ENCODE results near the gene TSSK6. TPM values are rescaled to one million over a fixed set of nuclear protein-coding genes. Genes with fewer than 3 reads are reported as not detected.
A peak's percentile ranks its signal among the peaks of the same experiment; 100 is the strongest.
"Not testable (repeated sequence)": the region's sequence is repeated elsewhere in the genome, so short reads cannot be mapped to it uniquely, and the experiment has no call there.

TSSK6 gene
- total RNA-seq, 1 experiment from 2014 or later = 2.2 TPM

GRCh38 chr19:19488875-19489690, 26.3 kb downstream of the TSSK6 start:
- DNase-seq (ENCODE audit: extremely low read depth, low read depth) = peak; percentile 57

GRCh38 chr19:19487950-19488874, 27.1 kb downstream of the TSSK6 start:
- no peak for DNase-seq (ENCODE audit: extremely low read depth, low read depth)

GRCh38 chr19:19487077-19487949, 28.0 kb downstream of the TSSK6 start:
- no peak for DNase-seq (ENCODE audit: extremely low read depth, low read depth)

- DNase-seq (ENCODE audit: extremely low read depth, low read depth) = no peak
Observed at GRCh38 chr19:19486343-19487076, 28.8 kb downstream of the TSSK6 start.

GRCh38 chr19:19485998-19486290, 29.4 kb downstream of the TSSK6 start:
- DNase-seq (ENCODE audit: extremely low read depth, low read depth) = no peak

GRCh38 chr19:19485161-19485997, 30.0 kb downstream of the TSSK6 start:
- no peak for DNase-seq (ENCODE audit: extremely low read depth, low read depth)

GRCh38 chr19:19482809-19483596, 32.3 kb downstream of the TSSK6 start:
- DNase-seq (ENCODE audit: extremely low read depth, low read depth) = no peak

GRCh38 chr19:19480688-19481087, 34.7 kb downstream of the TSSK6 start:
- DNase-seq (ENCODE audit: extremely low read depth, low read depth) = no peak

GRCh38 chr19:19477705-19478383, 37.5 kb downstream of the TSSK6 start:
- no peak for DNase-seq (ENCODE audit: extremely low read depth, low read depth)

GRCh38 chr19:19475849-19476828, 39.2 kb downstream of the TSSK6 start:
- DNase-seq (ENCODE audit: extremely low read depth, low read depth) = no peak

GRCh38 chr19:19475015-19475765, 40.2 kb downstream of the TSSK6 start:
- no peak for DNase-seq (ENCODE audit: extremely low read depth, low read depth)

GRCh38 chr19:19472106-19472505, 43.2 kb downstream of the TSSK6 start:
- DNase-seq (ENCODE audit: extremely low read depth, low read depth) = not testable (repeated sequence)

GRCh38 chr19:19471682-19472081, 43.7 kb downstream of the TSSK6 start:
- no peak for DNase-seq (ENCODE audit: extremely low read depth, low read depth)

- DNase-seq (ENCODE audit: extremely low read depth, low read depth) = no peak
Observed at GRCh38 chr19:19470579-19470978, 44.8 kb downstream of the TSSK6 start.

GRCh38 chr19:19468424-19469050, 46.8 kb downstream of the TSSK6 start:
- DNase-seq (ENCODE audit: extremely low read depth, low read depth) = no peak

All from NCI-H460 (cell line).